PFSK-1 (cell line): ENCODE data around the gene MICAL1.

ENCODE experiments used
- FOXP2 ChIP-seq: optimal IDR thresholded peaks from 2 replicates; pipeline ENCODE3; 2011; ENCODE audit warnings: borderline replicate concordance, control low read depth, inconsistent platforms; ENCODE audit not compliant: insufficient read depth; ENCODE audit errors: extremely low read length, extremely low read depth
- POLR2AphosphoS5 ChIP-seq: IDR thresholded peaks from 2 replicates; pipeline ENCODE4 v1.6.1; 2012; ENCODE audit warnings: low read depth, mild to moderate bottlenecking, control low read depth, low read length, moderate library complexity
- REST ChIP-seq, 2 experiments: IDR thresholded peaks; 2 replicates each; pipeline versions ENCODE4 v1.6.1 to v1.8.0; 2011 to 2012; ENCODE audit warnings: low read depth in 2 of 2, low read length in 2 of 2, control low read depth in 1 of 2, inconsistent platforms in 1 of 2, mild to moderate bottlenecking in 1 of 2, moderate library complexity in 1 of 2; ENCODE audit not compliant: insufficient read depth in 1 of 2
- SIN3A ChIP-seq: IDR thresholded peaks from 2 replicates; pipeline ENCODE4 v1.6.1; 2012; ENCODE audit warnings: mild to moderate bottlenecking, low read length, moderate library complexity, borderline replicate concordance; ENCODE audit not compliant: insufficient read depth
- TAF1 ChIP-seq: IDR thresholded peaks from 2 replicates; pipeline ENCODE4 v1.6.1; 2012; ENCODE audit warnings: low read length, control low read depth, borderline replicate concordance; ENCODE audit not compliant: insufficient read depth

Gene MICAL1

GRCh38 chr6:109486068-109486467 lies 30.5 kb upstream of the MICAL1 start:
- TF ChIP-seq REST (IDR thresholded peaks at IDR 0.05; ENCODE audit: insufficient read depth in 1 of 2, low read depth in 2 of 2, low read length in 2 of 2) (no peak), POLR2AphosphoS5 (no peak), FOXP2 (no peak), TAF1 (no peak), SIN3A (no peak)

DNA sequence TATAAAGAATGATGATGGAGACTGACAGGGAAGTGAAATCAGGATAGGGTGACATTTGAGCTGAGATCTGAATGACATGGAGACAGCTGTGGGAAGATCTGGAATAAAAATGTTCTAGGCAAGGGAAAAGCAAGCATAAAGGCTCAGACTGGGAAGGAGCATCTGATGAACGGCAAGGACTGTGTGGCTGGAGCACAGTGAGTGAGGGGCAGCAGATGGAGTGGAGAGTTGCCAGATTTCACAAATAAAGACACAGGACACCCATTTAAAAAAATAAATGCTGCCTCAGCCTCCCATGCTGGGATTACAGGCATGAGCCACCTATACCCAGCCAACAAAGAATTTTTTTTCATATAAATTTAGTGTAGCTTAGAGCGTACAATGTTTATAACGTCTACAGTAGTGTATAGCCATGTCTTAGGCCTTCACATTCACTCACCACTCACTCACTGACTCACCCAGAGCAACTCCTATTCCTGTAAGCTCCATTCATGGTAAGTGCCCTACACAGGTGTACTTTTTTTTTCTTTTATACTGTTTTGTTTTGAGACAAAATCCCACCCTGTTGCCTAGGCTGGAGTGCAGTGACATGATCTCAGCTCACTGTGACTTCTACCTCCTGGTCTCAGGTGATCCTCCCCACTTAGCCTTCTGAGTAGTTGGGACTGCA lies 29.8 kb upstream of the MICAL1 start:
- TF ChIP-seq REST (IDR thresholded peaks at IDR 0.05; ENCODE audit: insufficient read depth in 1 of 2, low read depth in 2 of 2, low read length in 2 of 2) = no peak
- no peak for TF ChIP-seq TAF1
- no peak for TF ChIP-seq SIN3A
- TF ChIP-seq POLR2AphosphoS5 = no peak
- TF ChIP-seq FOXP2 = no peak

GRCh38 chr6:109484122-109484521 lies 28.6 kb upstream of the MICAL1 start:
- TF ChIP-seq TAF1 (no peak), REST (IDR thresholded peaks at IDR 0.05; ENCODE audit: insufficient read depth in 1 of 2, low read depth in 2 of 2, low read length in 2 of 2) (no peak), FOXP2 (no peak), POLR2AphosphoS5 (no peak), SIN3A (no peak)

DNA sequence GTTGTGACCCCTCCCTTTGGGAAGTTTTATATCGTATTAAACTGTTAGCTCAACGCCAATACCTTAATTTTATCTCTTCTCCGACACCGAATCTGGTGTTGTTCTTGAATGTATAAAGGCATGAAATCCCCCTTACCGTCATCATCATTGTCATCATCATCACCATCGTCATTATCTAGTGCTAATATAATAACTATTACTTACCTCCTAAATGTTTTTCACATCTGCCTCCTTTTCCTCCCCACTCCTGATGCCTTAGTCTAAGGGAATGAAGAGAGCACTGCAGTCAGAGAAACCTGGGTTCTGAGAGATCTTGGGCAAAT lies 28.1 kb upstream of the MICAL1 start:
- TF ChIP-seq TAF1 = no peak
- TF ChIP-seq REST (IDR thresholded peaks at IDR 0.05; ENCODE audit: insufficient read depth in 1 of 2, low read depth in 2 of 2, low read length in 2 of 2) = no peak
- no peak for TF ChIP-seq POLR2AphosphoS5
- no peak for TF ChIP-seq SIN3A
- no peak for TF ChIP-seq FOXP2
